BLaER1 treated with 17β-estradiol and CSF1 and Interleukin-3, amounts not matched to agents 10 nM and 100 nM (cell line): ENCODE results near the gene SI.
A peak's percentile ranks its signal among the peaks of the same experiment; 100 is the strongest.
"Not testable (repeated sequence)": the region's sequence is repeated elsewhere in the genome, so short reads cannot be mapped to it uniquely, and the experiment has no call there.

Experiments used
- H3K27ac ChIP-seq, 11 experiments: shearing (Covaris generic); formaldehyde crosslinking; 2 replicates each; pipeline ENCODE4 v1.8.1; 2022
- H3K27me3 ChIP-seq, 11 experiments: shearing (Covaris generic); formaldehyde crosslinking; 2 replicates each; pipeline ENCODE4 v1.8.1; 2022
- H3K36me3 ChIP-seq, 11 experiments: shearing (Covaris generic); formaldehyde crosslinking; 2 replicates each; pipeline ENCODE4 v1.8.1; 2022
- H3K4me1 ChIP-seq, 10 experiments: shearing (Covaris generic); formaldehyde crosslinking; 2 replicates each; pipeline ENCODE4 v1.8.1; 2022
- H3K4me2 ChIP-seq, 11 experiments: shearing (Covaris generic); formaldehyde crosslinking; 2 replicates each; pipeline ENCODE4 v1.8.1; 2022
- H3K4me3 ChIP-seq, 10 experiments: shearing (Covaris generic); formaldehyde crosslinking; 2 replicates each; pipeline ENCODE4 v1.8.1; 2022
- H3K9ac ChIP-seq, 11 experiments: shearing (Covaris generic); formaldehyde crosslinking; 2 replicates each; pipeline ENCODE4 v1.8.1; 2022
- H3K9me3 ChIP-seq, 11 experiments: shearing (Covaris generic); formaldehyde crosslinking; replicated peaks in 1 of 11; 2 replicates each; pipeline ENCODE4 v1.8.1; 2022
- H4K20me1 ChIP-seq, 11 experiments: shearing (Covaris generic); formaldehyde crosslinking; 2 replicates each; pipeline ENCODE4 v1.8.1; 2022
- Cebpa-rat ChIP-seq, 11 experiments: shearing (Covaris generic); IDR thresholded peaks; 2 replicates each; pipeline ENCODE4 v1.8.1; 2022

Gene SI

GRCh38 chr3:164984947-164985346 is 93.3 kb downstream of the SI start:
- Histone ChIP-seq H3K36me3 (no peaks in the 10 kb centered on the region), H3K4me1 (no peaks in the 10 kb centered on the region), H3K9ac (no peak overlapping the region), H3K4me2 (no peak overlapping the region), H4K20me1 (no peaks in the 10 kb centered on the region), H3K4me3 (no peak overlapping the region), H3K27ac (no peak overlapping the region), H3K27me3 (no peaks in the 10 kb centered on the region), H3K9me3 (no peaks in the 10 kb centered on the region)
- no peak for TF ChIP-seq Cebpa-rat (IDR thresholded peaks at IDR 0.05)

GRCh38 chr3:164962610-164963009 is 115.7 kb downstream of the SI start:
- H4K20me1 ChIP-seq = no peaks in the 10 kb centered on the region
- no peaks in the 10 kb centered on the region for H3K36me3 ChIP-seq
- no peaks in the 10 kb centered on the region for H3K4me1 ChIP-seq
- no peak overlapping the region for H3K4me3 ChIP-seq
- TF ChIP-seq Cebpa-rat (IDR thresholded peaks at IDR 0.05) = no peak
- no peak overlapping the region for H3K27ac ChIP-seq
- H3K9ac ChIP-seq = no peak overlapping the region
- H3K9me3 ChIP-seq = no peaks in the 10 kb centered on the region
- no peaks in the 10 kb centered on the region for H3K27me3 ChIP-seq
- no peak overlapping the region for H3K4me2 ChIP-seq

- H3K27ac ChIP-seq = no peak overlapping the region
- no peaks in the 10 kb centered on the region for H4K20me1 ChIP-seq
- H3K9ac ChIP-seq = no peak overlapping the region
Observed at GRCh38 chr3:164952966-164953365, 125.3 kb downstream of the SI start.

GRCh38 chr3:164951403-164951802 is 126.9 kb downstream of the SI start:
- H3K9me3 ChIP-seq, H3K27me3 ChIP-seq, H4K20me1 ChIP-seq, H3K4me2 ChIP-seq, H3K9ac ChIP-seq, H3K4me3 ChIP-seq, H3K36me3 ChIP-seq, H3K4me1 ChIP-seq, H3K27ac ChIP-seq: not testable (repeated sequence)

More at GRCh38 chr3:164952966-164953365, 125.3 kb downstream of the SI start:
- no peaks in the 10 kb centered on the region for H3K36me3 ChIP-seq
- H3K9me3 ChIP-seq = no peaks in the 10 kb centered on the region
- H3K4me3 ChIP-seq = no peak overlapping the region
- H3K4me2 ChIP-seq = no peak overlapping the region
- no peak for TF ChIP-seq Cebpa-rat (IDR thresholded peaks at IDR 0.05)
- H3K4me1 ChIP-seq = no peaks in the 10 kb centered on the region
- H3K27me3 ChIP-seq = no peaks in the 10 kb centered on the region

- Histone ChIP-seq H3K4me2 (no peak overlapping the region), H3K4me3 (no peak overlapping the region), H3K27ac (no peak overlapping the region), H3K9me3 (peaks cover 0 to 6% (median 0%) of the 10 kb centered on the region in 11 experiments; a peak in 4 of 22 replicates), H3K9ac (no peak overlapping the region), H3K4me1 (no peaks in the 10 kb centered on the region), H3K36me3 (no peaks in the 10 kb centered on the region), H4K20me1 (no peaks in the 10 kb centered on the region), H3K27me3 (no peaks in the 10 kb centered on the region)
- TF ChIP-seq Cebpa-rat (IDR thresholded peaks at IDR 0.05) = no peak
Observed at GRCh38 chr3:164940745-164941144, 137.6 kb downstream of the SI start.

GRCh38 chr3:164929642-164930041 is 148.7 kb downstream of the SI start:
- no peak for TF ChIP-seq Cebpa-rat (IDR thresholded peaks at IDR 0.05)
- peak overlapping the region in 1 of 11 experiments; percentile 19; a peak in 2 of 22 replicates for H3K4me2 ChIP-seq
- H3K9ac ChIP-seq = no peak overlapping the region
- H3K36me3 ChIP-seq = no peaks in the 10 kb centered on the region
- no peaks in the 10 kb centered on the region for H3K9me3 ChIP-seq
- H3K4me1 ChIP-seq = peaks cover 0 to 7% (median 0%) of the 10 kb centered on the region in 10 experiments; a peak in 4 of 20 replicates
- no peaks in the 10 kb centered on the region for H3K27me3 ChIP-seq
- H3K27ac ChIP-seq = no peak overlapping the region
- H3K4me3 ChIP-seq = no peak overlapping the region
- H4K20me1 ChIP-seq = no peaks in the 10 kb centered on the region
